OCI-M2 (cell line): ENCODE measurements around the gene PDE10A.
"Not testable (repeated sequence)": the region's sequence is repeated elsewhere in the genome, so short reads cannot be mapped to it uniquely, and the experiment has no call there.

Experiments used
- DNase-seq: peaks from one replicate; lab custom pipeline; 2025; ENCODE audit not compliant: unreplicated experiment; lab: John Stamatoyannopoulos, UW

PDE10A gene

DNA sequence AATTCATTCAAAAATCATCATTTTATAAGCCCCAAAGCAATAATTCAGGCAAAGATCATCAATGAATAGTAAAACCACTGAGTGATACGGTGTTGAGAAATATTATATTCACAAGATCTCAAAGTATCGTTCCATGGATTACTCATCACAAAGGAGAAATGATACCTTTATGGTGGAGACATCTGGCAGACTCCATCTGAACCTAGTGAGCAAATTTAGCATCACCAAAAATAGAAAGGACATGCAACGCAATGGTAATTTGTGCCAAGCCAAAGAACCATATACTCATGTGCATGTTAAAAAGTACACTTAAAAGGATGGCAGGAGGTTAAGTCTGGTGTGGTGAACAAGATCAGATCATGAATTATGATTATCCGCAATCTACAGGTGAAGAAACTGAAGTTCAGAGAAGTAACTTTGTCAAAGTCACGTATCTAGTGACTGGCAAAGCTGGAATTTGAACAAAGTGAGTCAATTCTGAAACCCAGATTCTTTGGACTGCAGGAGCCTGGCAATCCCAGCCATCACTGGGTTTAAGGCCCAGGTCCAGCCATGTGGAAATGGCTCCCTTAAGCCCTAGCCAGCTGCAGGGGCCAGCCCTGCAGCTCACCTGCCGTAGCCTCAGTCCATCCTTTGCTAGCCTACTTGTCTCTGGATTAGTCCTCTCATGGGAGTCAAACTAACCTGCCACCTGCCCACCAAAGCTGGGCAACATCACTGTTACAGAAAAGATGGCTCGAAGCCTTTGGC, 68.3 kb downstream of the PDE10A start:
- DNase-seq: no peak

DNA sequence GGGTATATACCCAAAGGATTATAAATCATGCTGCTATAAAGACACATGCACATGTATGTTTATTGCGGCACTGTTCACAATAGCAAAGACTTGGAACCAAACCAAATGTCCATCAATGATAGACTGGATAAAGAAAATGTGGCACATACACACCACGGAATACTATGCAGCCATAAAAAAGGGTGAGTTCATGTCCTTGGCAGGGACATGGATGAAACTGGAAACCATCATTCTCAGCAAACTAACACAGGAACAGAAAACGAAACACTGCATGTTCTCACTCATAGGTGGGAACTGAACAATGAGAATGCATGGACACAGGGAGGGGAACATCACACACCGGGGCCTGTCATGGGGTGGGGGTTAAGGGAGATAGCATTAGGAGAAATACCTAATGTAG, 70.1 kb downstream of the PDE10A start:
- DNase-seq: not testable (repeated sequence)

DNA sequence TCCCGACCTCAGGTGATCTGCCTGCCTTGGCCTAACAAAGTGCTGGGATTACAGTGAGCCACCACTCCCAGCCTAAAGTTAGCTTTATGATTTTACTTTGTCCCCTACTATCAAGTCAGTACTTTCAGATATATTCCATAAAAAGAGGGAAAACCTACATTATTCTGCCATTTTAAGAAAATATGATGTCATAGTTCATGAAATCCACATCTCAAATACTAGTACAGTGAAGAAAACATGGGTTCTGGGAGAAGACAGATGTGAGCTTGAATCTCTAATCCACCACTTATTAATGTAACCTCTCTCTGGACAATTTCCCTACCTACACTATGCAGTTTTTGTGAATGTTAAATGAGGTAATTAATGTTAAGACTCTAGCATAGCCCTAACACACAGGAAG, 74.5 kb downstream of the PDE10A start:
- no peak for DNase-seq

DNA sequence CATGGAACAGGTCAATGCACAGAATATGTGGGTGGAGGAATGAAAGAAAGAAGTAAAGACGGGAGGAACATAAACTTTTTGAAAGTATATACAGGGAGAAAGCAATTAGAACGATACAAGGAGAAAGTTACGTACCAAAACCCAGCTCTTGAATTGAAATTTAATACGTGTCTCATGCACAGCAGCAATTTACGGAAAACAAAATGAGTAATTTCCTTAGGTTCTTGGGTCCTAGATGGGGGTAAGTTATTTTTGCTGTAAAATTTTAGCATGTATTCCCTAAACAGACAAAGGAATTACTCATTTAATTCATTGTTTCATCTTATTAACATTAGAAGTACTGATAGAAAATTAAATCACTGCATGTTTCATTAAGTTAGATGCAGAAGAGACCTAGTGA, 75.8 kb downstream of the PDE10A start:
- DNase-seq: no peak

DNA sequence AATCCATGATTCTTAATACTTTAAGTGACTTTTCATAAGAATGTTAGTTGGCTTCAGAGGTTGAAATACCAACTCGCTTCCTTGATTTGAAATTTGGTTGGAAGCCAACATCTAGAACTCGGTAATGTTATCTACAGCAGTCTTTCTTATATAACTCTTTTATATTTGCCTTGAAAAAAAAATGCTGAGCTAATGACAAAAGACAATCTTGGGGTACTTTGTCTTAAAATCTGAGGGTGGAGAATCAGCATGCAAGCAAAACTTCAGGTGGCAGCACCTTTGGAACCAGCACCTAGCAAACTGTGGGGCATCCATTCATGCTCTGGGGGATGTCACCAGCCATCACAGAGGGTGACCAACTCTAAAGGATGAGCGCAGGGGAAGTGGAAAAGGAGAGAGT, 76.3 kb downstream of the PDE10A start:
- DNase-seq: no peak

DNA sequence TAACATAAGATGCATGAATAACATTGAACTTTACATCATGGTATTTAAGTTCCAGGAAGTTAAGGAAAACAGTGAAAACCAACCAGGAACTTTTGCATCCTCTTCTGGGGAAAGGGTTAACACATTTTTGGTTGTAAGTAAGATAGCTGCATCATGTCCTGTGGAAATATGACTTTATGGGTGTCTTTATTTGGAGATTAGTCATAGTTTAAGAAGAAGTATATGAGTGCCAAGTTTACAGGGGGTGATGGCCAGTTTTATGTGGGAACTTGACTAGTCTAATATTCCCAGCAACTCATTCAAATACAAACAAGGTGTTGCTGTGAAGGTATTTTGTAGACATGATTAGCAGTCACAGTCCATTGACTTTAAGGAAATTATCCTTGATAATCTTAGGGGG, 78.0 kb downstream of the PDE10A start:
- DNase-seq: no peak

DNA sequence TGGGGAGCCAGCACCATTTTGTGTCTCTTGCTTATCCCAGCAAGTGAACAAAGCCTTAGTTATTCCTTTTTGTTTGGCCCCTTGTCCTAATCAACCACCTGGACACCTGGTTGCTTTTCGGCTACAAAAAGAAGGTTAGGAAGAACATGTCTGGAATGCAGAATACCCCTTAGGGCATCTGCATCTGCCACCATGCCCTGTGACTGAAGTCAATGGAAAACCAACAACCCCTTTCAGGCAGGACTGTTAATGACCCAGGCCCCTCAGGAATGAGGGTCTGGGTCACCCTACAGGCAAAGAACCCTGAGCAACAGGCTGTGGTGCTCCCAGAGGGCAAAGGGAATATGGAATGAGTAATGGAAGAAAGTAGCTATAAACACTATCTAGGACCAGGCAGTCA, 78.5 kb downstream of the PDE10A start:
- no peak for DNase-seq

DNA sequence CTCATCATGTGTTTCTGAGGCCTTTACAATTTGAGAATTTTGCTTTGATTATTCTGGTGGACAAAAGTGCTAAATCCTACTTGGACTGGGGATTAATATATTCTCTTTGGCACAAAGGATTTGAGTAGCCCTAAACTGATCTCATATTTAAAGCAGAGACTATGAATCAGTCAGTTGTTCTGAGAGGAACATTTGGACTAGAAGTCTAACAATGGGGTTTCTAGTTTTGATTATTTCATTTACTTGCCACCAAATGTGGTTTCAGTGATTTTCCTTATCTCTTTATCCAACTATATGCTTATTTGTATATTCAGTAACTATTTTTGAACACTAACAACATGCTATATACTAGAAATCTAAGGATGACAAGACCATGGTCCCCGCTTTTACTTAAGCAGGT, 81.4 kb downstream of the PDE10A start:
- DNase-seq: no peak

DNA sequence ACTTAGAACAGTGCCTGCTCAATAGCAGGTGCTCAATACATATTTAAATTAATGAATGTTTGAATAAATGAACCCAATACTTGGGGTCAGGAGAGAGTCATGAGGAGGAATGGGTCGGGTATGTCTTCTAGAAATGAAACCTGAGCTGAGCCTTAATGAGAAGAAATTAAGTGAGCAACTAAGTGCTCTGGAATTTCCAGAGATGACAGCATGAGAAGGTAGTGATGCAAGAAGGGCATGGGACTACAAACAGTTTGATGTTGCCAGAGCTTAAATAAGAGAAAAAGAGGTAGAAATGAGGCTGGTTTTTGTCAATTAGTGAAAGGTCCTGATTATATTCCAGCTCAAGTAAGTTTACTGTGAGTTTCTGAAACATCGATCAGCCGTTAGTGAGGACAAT, 82.9 kb downstream of the PDE10A start:
- no peak for DNase-seq

DNA sequence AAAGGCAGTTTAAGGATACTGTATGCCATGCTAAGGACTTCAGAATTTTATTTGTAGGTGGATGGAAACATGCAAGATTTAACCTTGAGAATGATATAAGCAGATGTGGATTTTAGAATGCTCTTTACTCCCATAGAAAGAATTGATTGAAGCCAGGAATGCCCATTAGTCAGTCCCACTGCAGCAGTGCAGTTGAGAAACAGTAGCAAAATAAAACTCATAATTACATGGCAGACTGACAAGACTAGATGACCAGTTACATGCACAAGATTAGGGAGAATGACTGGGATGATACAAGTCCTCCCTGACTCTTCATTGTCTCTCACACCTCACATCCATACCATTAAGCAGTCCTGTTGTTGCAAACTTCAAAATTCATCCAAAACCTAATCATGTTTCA, 83.9 kb downstream of the PDE10A start:
- no peak for DNase-seq

DNA sequence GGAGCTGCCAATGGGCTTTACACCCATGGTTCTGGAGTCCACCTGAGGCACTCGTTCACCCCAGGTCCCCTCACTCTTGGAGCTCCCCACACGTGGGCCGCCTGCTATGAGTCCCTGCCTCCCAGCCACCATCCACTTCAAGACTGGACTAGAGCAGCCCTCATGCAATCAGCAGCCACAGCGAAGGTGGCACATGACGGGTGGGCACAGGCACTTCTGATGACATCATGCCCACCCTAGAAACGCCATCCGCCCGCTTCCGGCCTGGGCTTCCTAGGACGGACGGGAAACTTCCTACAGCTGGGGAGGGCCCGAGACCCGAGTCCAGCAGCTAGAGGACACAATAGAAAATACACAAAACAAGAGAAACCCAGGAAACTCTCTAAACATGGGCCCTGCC, 85.5 kb downstream of the PDE10A start:
- no peak for DNase-seq

DNA sequence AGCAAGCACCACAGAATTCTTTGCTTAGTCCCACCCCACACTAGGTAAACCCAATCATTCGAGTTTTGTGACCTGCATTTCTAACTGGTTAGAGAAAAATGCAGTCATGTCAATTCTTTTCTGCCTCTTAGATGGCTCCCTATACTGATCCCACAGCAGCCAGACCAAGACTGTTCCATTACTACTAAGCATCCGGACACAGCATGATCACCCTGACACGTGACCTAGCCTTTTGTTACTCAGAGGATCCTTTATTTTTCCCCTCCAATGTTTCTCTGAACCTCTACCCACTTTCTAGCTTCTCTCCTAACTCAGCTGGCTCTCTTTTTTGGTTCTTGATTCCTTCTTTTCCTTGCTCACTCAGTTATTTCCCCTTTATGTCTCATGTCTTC, 87.9 kb downstream of the PDE10A start:
- DNase-seq: no peak

DNA sequence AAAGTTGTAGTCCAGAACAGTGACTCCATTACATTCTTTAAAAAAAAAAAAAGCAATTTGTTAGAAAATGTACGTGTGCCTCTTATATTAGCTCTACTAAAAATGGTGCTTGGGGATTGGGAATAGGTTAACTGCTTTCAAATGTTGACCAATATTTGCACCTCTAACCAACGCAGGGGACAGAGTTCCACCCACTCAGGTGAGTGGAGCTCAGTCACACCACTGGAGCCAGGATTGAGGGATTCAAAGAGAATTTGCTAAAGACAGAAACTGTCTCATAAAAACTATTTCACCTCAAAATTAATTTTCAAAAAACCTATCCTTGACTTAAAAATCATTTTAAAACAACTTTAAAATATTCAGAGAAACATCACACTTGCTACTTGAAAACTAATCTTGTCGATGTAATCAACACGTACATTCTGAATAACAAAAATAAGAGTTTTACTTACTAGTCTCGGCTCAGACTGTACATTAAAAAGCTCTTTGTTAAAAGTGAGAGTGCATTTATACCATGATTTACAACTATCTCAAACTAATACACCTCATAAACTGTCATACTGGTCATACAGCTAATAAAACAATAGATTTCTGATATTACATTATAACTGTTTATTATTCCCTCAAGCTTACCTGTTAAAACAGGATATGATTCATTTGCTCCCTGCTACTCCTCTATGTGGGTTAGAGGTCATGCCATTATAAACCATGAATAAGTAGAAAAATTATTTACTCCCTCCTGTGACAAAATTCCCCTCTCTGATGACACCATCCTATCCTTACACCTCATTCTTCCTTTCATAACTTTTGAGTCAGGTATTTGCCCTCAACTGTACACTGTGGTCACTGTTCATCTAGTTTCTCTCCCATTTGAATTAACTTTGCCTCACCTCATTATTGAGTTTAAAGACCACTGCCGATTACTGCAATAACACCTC, 88.6 kb downstream of the PDE10A start:
- DNase-seq: no peak

DNA sequence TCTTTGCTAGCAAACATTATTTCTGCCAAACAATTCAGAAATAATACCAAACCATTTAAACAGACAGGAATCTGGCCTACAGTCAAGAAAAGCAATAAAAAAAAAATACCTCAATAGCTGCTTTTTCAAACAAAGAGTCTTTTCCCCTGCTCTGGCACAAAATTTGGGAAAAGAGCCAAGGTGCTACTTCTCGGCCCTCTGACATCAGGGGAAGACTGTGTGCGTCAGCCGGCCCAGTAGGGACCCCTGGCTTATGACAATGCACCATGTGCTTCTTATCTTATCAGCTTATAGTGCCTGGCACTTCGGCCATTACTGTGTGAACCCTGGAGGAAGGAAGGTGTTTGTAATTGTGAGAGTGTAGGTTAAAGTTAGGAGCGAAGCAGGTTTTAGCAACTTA, 89.4 kb downstream of the PDE10A start:
- no peak for DNase-seq

DNA sequence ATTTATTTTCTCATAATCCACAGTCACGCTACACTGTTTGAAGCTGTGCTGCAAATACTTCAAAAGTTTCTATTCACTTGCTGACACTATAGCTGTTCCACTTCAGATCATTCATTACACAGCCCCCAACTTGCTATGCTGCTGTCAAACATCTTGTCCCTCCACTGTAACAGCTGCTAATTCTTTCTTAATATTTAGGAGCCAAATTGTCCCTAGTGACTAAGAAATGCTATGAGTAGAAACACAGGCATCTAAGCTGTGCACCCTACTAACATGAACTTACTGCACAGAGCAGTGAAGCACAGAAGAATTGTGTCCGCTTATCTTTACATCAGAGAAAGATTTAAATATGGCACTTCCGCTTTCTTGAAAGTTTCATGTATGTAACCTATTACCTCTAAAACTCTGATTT, 91.3 kb downstream of the PDE10A start:
- DNase-seq: no peak

DNA sequence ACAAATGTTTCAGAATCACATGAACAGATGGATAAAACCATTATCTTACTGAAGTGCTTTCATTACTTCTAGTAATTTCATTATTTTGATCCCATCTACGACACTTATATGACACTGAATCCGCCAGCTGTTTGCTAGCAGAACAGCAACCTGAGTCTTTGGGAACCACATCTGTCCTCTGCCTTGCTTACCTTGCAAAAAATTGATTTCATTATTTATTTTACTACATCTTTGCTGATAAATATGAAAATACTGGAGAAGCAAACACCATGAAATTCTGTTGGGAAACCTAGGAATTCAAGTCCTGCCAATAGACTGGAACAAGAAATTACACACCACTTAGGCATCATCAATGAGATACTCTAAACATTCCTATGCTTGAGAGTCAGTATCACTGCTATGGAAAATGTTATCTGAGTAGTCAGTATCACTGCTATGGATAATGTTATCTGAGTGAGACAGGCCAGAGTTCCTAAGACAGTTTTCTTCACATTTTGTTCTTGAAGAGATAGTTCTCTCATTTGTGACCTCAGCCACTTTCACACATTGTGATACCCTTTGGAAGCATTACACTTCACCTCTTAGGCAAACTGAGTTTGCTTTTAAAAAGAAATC, 91.9 kb downstream of the PDE10A start:
- DNase-seq: no peak

DNA sequence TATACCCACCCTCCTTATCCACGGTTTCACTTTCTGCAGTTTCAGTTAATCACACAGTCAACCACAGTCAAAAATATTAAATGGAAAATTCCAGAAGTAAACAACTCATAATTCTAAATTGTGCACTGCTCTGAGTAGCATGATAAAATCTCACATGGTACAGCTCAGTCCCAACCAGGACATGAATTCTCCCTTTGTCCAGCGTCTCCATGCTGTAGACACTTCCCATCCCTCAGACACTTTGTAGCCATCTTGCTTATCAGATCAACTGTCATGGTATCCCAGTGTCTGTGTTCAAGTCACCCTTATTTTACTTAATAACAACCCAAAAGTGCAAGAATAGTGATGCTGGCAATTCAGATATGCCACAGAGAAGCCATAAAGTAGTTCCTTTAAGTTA, 94.7 kb downstream of the PDE10A start:
- no peak for DNase-seq

DNA sequence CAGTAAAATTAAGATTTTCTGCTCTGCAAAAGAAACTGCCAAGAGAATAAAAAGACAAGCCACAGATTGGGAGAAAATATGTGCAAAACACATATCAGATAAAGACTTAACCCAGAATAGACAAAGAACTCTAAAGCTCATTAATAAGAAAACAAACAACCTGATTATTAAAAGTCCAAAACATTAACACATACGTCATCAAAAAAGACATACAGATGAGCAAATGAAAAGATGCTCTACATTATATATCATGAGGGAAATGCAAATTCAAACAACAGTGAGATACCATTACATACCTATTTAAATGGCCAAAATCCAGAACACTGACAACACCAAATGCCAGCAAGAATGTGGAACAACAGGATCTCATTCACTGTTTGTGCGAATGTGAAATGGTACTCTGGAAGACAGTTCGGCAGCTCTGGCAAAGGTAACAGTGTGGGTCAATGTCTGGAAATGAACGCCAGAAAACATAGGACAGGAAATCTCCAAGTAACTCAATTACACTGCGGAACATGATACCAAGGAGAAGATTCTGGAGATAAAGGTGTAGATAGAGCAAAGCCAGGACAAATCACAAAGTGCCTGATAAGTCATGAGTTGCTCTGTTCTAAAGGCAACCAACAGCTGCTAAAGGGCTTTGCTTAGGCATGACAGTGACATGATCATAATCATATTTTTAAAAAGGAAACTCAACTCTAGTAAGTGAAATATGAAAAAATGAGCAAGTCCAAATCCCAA, 96.8 kb downstream of the PDE10A start:
- no peak for DNase-seq

DNA sequence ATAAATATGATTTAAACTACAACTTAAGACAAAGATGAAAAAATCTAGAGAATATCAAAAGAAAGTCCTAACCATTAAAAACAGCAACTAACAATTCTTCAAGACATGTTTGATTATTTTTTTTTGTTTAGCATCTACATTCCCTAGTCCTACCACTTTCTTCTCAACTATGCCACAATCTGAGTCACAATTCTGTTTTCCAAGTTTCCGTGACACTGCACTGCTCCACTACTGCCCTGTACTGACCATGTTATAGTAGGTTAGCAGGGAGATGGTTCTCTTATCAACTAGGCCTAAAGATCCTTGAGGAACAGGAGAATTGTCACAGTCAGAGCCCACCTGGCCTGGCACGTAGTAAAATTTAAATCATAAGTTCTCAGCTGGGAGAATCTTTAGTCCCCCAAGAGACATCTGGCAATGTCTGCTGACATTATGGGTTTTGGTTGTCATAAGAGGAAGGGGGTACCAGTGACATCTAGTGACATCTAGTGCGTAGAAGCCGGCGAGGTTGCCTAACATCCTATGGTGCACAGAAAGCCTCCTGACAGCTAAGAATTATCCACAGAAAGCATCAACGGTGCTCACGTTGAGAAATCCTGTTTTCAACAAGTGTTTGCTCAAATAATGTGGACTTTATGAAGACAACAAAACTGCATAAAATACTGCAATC, 100.5 kb downstream of the PDE10A start:
- no peak for DNase-seq

DNA sequence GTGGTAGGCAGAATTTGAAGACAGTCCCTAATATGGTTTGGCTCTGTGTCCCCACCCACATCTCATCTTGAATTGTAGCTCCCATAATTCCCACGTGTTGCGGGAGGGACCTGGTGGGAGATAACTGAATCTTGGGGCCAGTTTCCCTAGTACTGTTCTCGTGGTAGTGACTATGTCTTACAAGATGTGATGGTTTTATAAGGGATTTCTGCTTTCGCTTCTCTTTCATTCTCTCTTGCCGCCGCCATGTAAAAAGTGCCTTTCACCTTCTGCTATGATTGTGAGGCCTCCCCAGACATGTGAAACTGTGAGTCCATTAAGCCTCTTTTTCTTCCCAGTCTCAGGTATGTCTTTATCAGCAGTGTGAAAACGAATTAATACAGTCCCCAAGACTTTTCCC, 103.4 kb downstream of the PDE10A start:
- no peak for DNase-seq

DNA sequence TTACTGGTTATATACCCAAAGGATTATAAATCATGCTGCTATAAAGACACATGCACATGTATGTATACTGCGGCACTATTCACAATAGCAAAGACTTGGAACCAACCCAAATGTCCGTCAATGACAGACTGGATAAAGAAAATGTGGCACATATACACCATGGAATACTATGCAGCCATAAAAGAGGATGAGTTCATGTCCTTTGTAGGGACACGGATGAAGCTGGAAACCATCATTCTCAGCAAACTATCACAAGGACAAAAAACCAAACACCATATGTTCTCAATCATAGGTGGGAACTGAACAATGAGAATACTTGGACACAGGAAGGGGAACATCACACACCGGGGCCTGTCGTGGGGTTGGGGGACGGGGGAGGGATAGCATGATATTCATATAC, 104.9 kb downstream of the PDE10A start:
- DNase-seq: not testable (repeated sequence)
